Type B pancreatic cell (in vitro differentiated cells): ENCODE data around the gene PTRH1. TPM values are rescaled to one million over a fixed set of nuclear protein-coding genes. Genes with fewer than 3 reads are reported as not detected.

Source experiments
- DNase-seq: peaks from one replicate; pipeline ENCODE4 v3.0.0; 2021; ENCODE audit warnings: mixed read lengths; ENCODE audit not compliant: unreplicated experiment; ENCODE audit errors: extremely low spot score
- H3K27ac Mint-ChIP-seq: 2 replicates; pipeline ENCODE4 v1.8.0; 2021; ENCODE audit warnings: mild to moderate bottlenecking, mixed read lengths
- H3K27me3 Mint-ChIP-seq: 2 replicates; pipeline ENCODE4 v1.8.0; 2021; ENCODE audit warnings: mixed read lengths
- H3K36me3 Mint-ChIP-seq: 2 replicates; pipeline ENCODE4 v1.8.0; 2021; ENCODE audit warnings: mixed read lengths
- H3K4me1 Mint-ChIP-seq: one replicate; pipeline ENCODE4 v1.8.0; 2021; ENCODE audit warnings: mixed read lengths; ENCODE audit not compliant: unreplicated experiment
- H3K4me3 Mint-ChIP-seq: 2 replicates; pipeline ENCODE4 v1.8.0; 2021; ENCODE audit warnings: mild to moderate bottlenecking, mixed read lengths
- H3K9me3 Mint-ChIP-seq: 2 replicates; pipeline ENCODE4 v1.8.0; 2021; ENCODE audit warnings: mixed read lengths
- CTCF ChIP-seq: fragments of 200-600 bp; sonication (generic); conservative IDR thresholded peaks from 2 replicates; pipeline ENCODE4 v1.5.0; 2021; ENCODE audit warnings: antibody characterized with exemption, mild to moderate bottlenecking
- total RNA-seq: library from RNA; stranded (reverse); gene quantifications from 2 replicates; pipeline ENCODE4 v1.2.1, GENCODE V29; 2021; ENCODE audit warnings: low replicate concordance

Gene PTRH1
- total RNA-seq, 1 donor from 2014 or later: 13.9 TPM

DNA sequence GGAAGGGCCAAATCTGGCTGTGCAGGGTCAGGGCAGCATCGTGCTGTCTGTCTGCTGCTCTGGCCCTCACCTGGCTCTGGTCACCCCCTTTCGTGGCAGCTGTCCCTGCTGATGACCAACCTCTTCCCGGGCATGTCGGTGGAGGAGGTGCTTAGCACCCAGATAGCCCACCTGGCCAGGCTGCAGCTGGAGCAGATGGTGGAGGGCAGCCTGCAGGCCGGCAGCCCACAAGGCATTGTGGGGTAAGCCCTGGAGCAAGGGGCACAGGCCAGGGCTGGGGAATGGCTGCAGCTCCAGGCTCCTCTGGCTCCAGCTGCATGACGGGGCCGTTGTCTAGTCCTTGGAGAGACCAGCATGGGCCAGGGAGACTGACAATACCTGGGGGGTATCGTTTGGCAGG is 11.4 kb upstream of the PTRH1 start:
- Mint-ChIP-seq H3K36me3 (no peaks in the 10 kb centered on the region), H3K9me3 (no peaks in the 10 kb centered on the region), H3K27ac (no peak overlapping the region), H3K4me3 (no peak overlapping the region), H3K4me1 (no peaks in the 10 kb centered on the region), H3K27me3 (no peaks in the 10 kb centered on the region)
- no peak for TF ChIP-seq CTCF
- DNase-seq: no peak

- no peak overlapping the region for H3K27ac Mint-ChIP-seq
- H3K4me3 Mint-ChIP-seq: no peak overlapping the region
- H3K27me3 Mint-ChIP-seq: peaks cover 3% of the 10 kb centered on the region
- no peak for DNase-seq
- no peaks in the 10 kb centered on the region for H3K4me1 Mint-ChIP-seq
- H3K36me3 Mint-ChIP-seq: no peaks in the 10 kb centered on the region
- no peak for TF ChIP-seq CTCF
- H3K9me3 Mint-ChIP-seq: no peaks in the 10 kb centered on the region
Measured at GRCh38 chr9:127724012-127724411, 8.5 kb upstream of the PTRH1 start.

DNA sequence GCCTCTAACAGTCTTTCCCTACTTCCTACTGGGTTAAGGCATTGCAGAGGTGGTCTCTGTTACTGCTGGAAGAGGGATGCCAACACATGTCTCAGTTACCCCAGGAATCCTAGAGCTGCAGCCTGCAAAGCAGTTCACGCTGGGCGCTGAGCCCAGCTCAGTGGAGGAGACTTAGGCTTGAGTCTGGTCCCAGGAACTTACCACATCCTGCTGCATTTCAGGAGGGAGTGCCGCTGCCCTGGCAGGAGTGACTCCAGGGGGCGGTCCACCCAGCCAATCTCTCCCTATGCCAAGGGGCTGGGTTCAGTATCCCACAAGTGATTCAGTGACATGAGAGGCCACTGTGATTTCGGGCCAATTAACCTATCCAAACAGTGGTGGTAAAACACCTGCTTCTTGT is 8.0 kb upstream of the PTRH1 start:
- DNase-seq: no peak
- Mint-ChIP-seq H3K36me3 (no peaks in the 10 kb centered on the region), H3K9me3 (no peaks in the 10 kb centered on the region), H3K27ac (no peak overlapping the region), H3K4me3 (no peak overlapping the region), H3K27me3 (peaks cover 3% of the 10 kb centered on the region), H3K4me1 (no peaks in the 10 kb centered on the region)
- no peak for TF ChIP-seq CTCF

DNA sequence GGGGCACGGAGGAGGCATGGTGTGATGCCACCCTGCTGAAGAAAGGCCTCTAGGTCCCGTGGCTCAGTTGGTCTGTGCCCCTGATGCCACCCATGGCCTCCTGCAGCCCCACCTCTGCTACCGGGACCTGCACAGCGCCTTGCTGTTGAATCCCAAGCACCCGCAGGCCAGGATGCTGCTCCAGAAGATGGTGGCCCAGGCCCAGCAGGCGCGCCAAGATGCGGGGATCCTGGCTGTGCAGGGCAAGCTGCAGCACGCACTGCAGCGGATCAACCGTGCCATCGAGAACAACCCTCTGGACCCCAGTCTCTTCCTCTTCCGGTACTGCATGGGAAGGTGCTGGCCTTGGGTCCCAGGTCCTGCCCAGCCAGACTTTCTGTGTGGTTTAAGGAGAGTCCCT is 7.5 kb upstream of the PTRH1 start:
- H3K27me3 Mint-ChIP-seq: peaks cover 3% of the 10 kb centered on the region
- H3K9me3 Mint-ChIP-seq: no peaks in the 10 kb centered on the region
- no peak for DNase-seq
- H3K36me3 Mint-ChIP-seq: no peaks in the 10 kb centered on the region
- H3K4me3 Mint-ChIP-seq: no peak overlapping the region
- no peak overlapping the region for H3K27ac Mint-ChIP-seq
- no peak for TF ChIP-seq CTCF
- no peaks in the 10 kb centered on the region for H3K4me1 Mint-ChIP-seq

DNA sequence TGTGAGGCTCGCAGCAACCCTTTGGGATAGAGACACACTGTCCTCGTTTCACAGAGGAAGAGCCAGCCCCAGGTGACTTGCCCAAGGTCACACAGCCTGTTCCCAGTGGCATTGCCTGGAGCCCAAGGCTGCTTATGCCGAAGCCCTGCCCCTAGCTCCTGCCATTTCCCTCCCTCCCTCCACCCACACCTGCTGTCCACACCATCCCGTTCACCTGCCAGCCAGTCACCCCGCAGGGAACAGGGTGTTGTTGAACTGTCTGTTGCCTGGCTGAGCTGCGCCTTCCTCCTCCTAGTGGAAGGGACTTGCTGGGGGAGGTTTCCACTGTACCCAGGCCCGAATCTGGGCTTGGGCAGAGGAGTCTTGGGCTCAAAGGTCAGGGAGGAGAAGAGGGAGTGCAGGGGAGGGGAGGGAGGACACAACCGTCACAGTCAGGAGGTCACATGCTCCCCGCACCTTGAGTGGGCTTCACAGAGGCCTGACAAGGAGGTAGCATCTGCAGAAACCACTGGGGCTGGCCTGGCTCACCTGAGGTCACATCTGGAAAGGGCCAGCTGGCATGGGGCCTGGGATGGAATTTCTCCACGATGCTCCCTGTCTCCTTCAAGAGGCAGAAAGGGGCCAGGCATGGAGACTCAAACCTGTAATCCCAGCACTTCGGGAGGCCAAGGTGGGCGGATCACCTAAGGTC is 6.7 kb upstream of the PTRH1 start:
- Mint-ChIP-seq H3K4me3 (no peak overlapping the region), H3K9me3 (no peaks in the 10 kb centered on the region), H3K36me3 (no peaks in the 10 kb centered on the region), H3K4me1 (no peaks in the 10 kb centered on the region), H3K27ac (no peak overlapping the region), H3K27me3 (peaks cover 3% of the 10 kb centered on the region)
- no peak for TF ChIP-seq CTCF
- no peak for DNase-seq
